ENCODE data around the gene AKAP10. TPM values are rescaled to one million over a fixed set of nuclear protein-coding genes. Genes with fewer than 3 reads are reported as not detected.
A peak's percentile ranks its signal among the peaks of the same experiment; 100 is the strongest.

The AKAP10 gene
- total RNA-seq, 5 donors from 2014 or later (not counting 1 experiment from before 2014, with no cell fraction given) = 43.3 to 61.3 (median 53.9) TPM

GRCh38 chr17:19874256-19874655 is 103.4 kb downstream of the AKAP10 start:
- DNase-seq (no peak), ATAC-seq (replicated peaks in 1 of 4) (no peak)
- Mint-ChIP-seq H3K9me3 (no peaks in the 10 kb centered on the region), H3K27ac (peak overlapping the region in 1 of 2 donors; percentile 48), H3K36me3 (no peaks in the 10 kb centered on the region), H3K4me1 (peaks cover 51 to 66% (median 60%) of the 10 kb centered on the region in 3 donors), H3K27me3 (no peaks in the 10 kb centered on the region), H3K4me3 (no peak overlapping the region)
- Histone ChIP-seq H3K4me1 (ENCODE audit: control insufficient read depth in 1 of 2, extremely low read depth in 1 of 2, insufficient read depth in 2 of 2, low read length in 2 of 2) (peaks cover 41 to 58% of the 10 kb centered on the region in 2 experiments), H3K9me3 (no peaks in the 10 kb centered on the region), H3K27me3 (replicated peaks in 1 of 2; ENCODE audit: control insufficient read depth in 2 of 2, extremely low read depth in 1 of 2, insufficient read depth in 2 of 2, low read length in 1 of 2) (no peaks in the 10 kb centered on the region), H3K4me3 (ENCODE audit: control insufficient read depth in 1 of 2, extremely low read depth in 1 of 2, low read length in 1 of 2) (no peak overlapping the region), H3K27ac (ENCODE audit: low read length) (no peak overlapping the region), H3K36me3 (ENCODE audit: control insufficient read depth in 2 of 2, extremely low read depth in 1 of 2, insufficient read depth in 1 of 2, low read length in 1 of 2) (no peaks in the 10 kb centered on the region)
- CTCF ChIA-PET = no interaction called here
- POLR2A ChIA-PET = no interaction called here
- WGBS (ENCODE audit: insufficient coverage) = 92% methylated on average over 6 of the region's 10 CpGs

- Mint-ChIP-seq H3K27me3 (no peaks in the 10 kb centered on the region), H3K4me1 (peaks cover 48 to 62% (median 57%) of the 10 kb centered on the region in 3 donors), H3K4me3 (no peak overlapping the region), H3K9me3 (no peaks in the 10 kb centered on the region), H3K27ac (peak overlapping the region; percentile 35 to 72), H3K36me3 (no peaks in the 10 kb centered on the region)
- Histone ChIP-seq H3K4me3 (ENCODE audit: control insufficient read depth in 1 of 2, extremely low read depth in 1 of 2, low read length in 1 of 2) (no peak overlapping the region), H3K27ac (ENCODE audit: low read length) (no peak overlapping the region), H3K36me3 (ENCODE audit: control insufficient read depth in 2 of 2, extremely low read depth in 1 of 2, insufficient read depth in 1 of 2, low read length in 1 of 2) (no peaks in the 10 kb centered on the region), H3K4me1 (ENCODE audit: control insufficient read depth in 1 of 2, extremely low read depth in 1 of 2, insufficient read depth in 2 of 2, low read length in 2 of 2) (peaks cover 35 to 53% of the 10 kb centered on the region in 2 experiments), H3K9me3 (no peaks in the 10 kb centered on the region), H3K27me3 (replicated peaks in 1 of 2; ENCODE audit: control insufficient read depth in 2 of 2, extremely low read depth in 1 of 2, insufficient read depth in 2 of 2, low read length in 1 of 2) (no peaks in the 10 kb centered on the region)
- ATAC-seq (replicated peaks in 1 of 4) (no peak), DNase-seq (no peak)
- CTCF ChIA-PET = no interaction called here
- WGBS (ENCODE audit: insufficient coverage) = no CpG with 5 or more reads among the region's 3 CpGs
- POLR2A ChIA-PET = interaction anchor here in 1 of 2 donors (0.6 kb wide), 1 partner anchor 9 kb away, joined by 5 read pairs; no protein-coding TSS in a partner anchor
Measured at GRCh38 chr17:19873346-19873745, 104.3 kb downstream of the AKAP10 start.

- Mint-ChIP-seq H3K9me3 (no peaks in the 10 kb centered on the region), H3K27ac (peak overlapping the region in 1 of 2 donors; percentile 79), H3K36me3 (peaks cover 2% of the 10 kb centered on the region), H3K4me1 (peaks cover 34 to 40% (median 38%) of the 10 kb centered on the region in 3 donors), H3K27me3 (no peaks in the 10 kb centered on the region), H3K4me3 (peak overlapping the region; percentile 64 to 73 (median 68))
- Histone ChIP-seq H3K27me3 (replicated peaks in 1 of 2; ENCODE audit: control insufficient read depth in 2 of 2, extremely low read depth in 1 of 2, insufficient read depth in 2 of 2, low read length in 1 of 2) (no peaks in the 10 kb centered on the region), H3K27ac (ENCODE audit: low read length) (no peak overlapping the region), H3K36me3 (ENCODE audit: control insufficient read depth in 2 of 2, extremely low read depth in 1 of 2, insufficient read depth in 1 of 2, low read length in 1 of 2) (no peaks in the 10 kb centered on the region), H3K9me3 (no peaks in the 10 kb centered on the region), H3K4me1 (ENCODE audit: control insufficient read depth in 1 of 2, extremely low read depth in 1 of 2, insufficient read depth in 2 of 2, low read length in 2 of 2) (peaks cover 24 to 36% of the 10 kb centered on the region in 2 experiments), H3K4me3 (ENCODE audit: control insufficient read depth in 1 of 2, extremely low read depth in 1 of 2, low read length in 1 of 2) (peak overlapping the region in 1 of 2 donors; percentile 12)
- CTCF ChIA-PET = no interaction called here
- POLR2A ChIA-PET = no interaction called here
- DNase-seq (no peak), ATAC-seq (replicated peaks in 1 of 4) (no peak)
- 74% methylated on average over 23 of the region's 23 CpGs for WGBS (ENCODE audit: insufficient coverage)
Measured at GRCh38 chr17:19868079-19868395, 109.6 kb downstream of the AKAP10 start.

- Mint-ChIP-seq H3K4me3 (peak within 1 kb of the TSS; percentile 77 to 80 (median 77)), H3K27ac (peak within 1 kb of the TSS; percentile 72 to 79), H3K36me3 (peaks cover 2% of the 10 kb centered on the region), H3K27me3 (no peaks in the 10 kb centered on the region), H3K9me3 (no peaks in the 10 kb centered on the region), H3K4me1 (peaks cover 32 to 39% (median 38%) of the 10 kb centered on the region in 3 donors)
- no peaks in the 10 kb centered on the region for H3K27me3 ChIP-seq (replicated peaks in 1 of 2; ENCODE audit: control insufficient read depth in 2 of 2, extremely low read depth in 1 of 2, insufficient read depth in 2 of 2, low read length in 1 of 2)
- no peaks in the 10 kb centered on the region for H3K9me3 ChIP-seq
- peak; percentile 67 to 78 (median 76) for ATAC-seq (replicated peaks in 1 of 4)
- peak in 33 of 35 experiments; percentile 17 to 72 (median 33) for DNase-seq
- H3K36me3 ChIP-seq (ENCODE audit: control insufficient read depth in 2 of 2, extremely low read depth in 1 of 2, insufficient read depth in 1 of 2, low read length in 1 of 2) = no peaks in the 10 kb centered on the region
- peak within 1 kb of the TSS; percentile 38 for H3K27ac ChIP-seq (ENCODE audit: low read length)
- peak within 1 kb of the TSS; percentile 58 to 84 for H3K4me3 ChIP-seq (ENCODE audit: control insufficient read depth in 1 of 2, extremely low read depth in 1 of 2, low read length in 1 of 2)
- H3K4me1 ChIP-seq (ENCODE audit: control insufficient read depth in 1 of 2, extremely low read depth in 1 of 2, insufficient read depth in 2 of 2, low read length in 2 of 2) = peaks cover 24 to 36% of the 10 kb centered on the region in 2 experiments
- POLR2A ChIA-PET = no interaction called here
- CTCF ChIA-PET = no interaction called here
- 2% methylated on average over 111 of the region's 111 CpGs for WGBS (ENCODE audit: insufficient coverage)
Measured at GRCh38 chr17:19867329-19868078, 110.1 kb downstream of the AKAP10 start, which contains the start of gene ULK2. Gene ULK2, minus strand, starts transcription at chr17:19867936. Its CDS starts 519 bp downstream, at chr17:19867417.

GRCh38 chr17:19867079-19867328 is 110.6 kb downstream of the AKAP10 start:
- H3K4me1 ChIP-seq (ENCODE audit: control insufficient read depth in 1 of 2, extremely low read depth in 1 of 2, insufficient read depth in 2 of 2, low read length in 2 of 2) = peaks cover 24 to 36% of the 10 kb centered on the region in 2 experiments
- no peaks in the 10 kb centered on the region for H3K36me3 ChIP-seq (ENCODE audit: control insufficient read depth in 2 of 2, extremely low read depth in 1 of 2, insufficient read depth in 1 of 2, low read length in 1 of 2)
- H3K4me3 ChIP-seq (ENCODE audit: control insufficient read depth in 1 of 2, extremely low read depth in 1 of 2, low read length in 1 of 2) = peak overlapping the region; percentile 58 to 84
- Mint-ChIP-seq H3K36me3 (peaks cover 2% of the 10 kb centered on the region), H3K27ac (peak overlapping the region; percentile 66 to 72), H3K9me3 (no peaks in the 10 kb centered on the region), H3K27me3 (no peaks in the 10 kb centered on the region), H3K4me3 (peak overlapping the region; percentile 77 to 80 (median 77)), H3K4me1 (peaks cover 32 to 39% (median 38%) of the 10 kb centered on the region in 3 donors)
- POLR2A ChIA-PET = no interaction called here
- peak in 30 of 35 experiments; percentile 5 to 66 (median 32) for DNase-seq
- ATAC-seq (replicated peaks in 1 of 4) = peak; percentile 52 to 63 (median 62)
- H3K27ac ChIP-seq (ENCODE audit: low read length) = peak overlapping the region; percentile 38
- CTCF ChIA-PET = no interaction called here
- under 1% methylated on average over 27 of the region's 27 CpGs for WGBS (ENCODE audit: insufficient coverage)
- no peaks in the 10 kb centered on the region for H3K27me3 ChIP-seq (replicated peaks in 1 of 2; ENCODE audit: control insufficient read depth in 2 of 2, extremely low read depth in 1 of 2, insufficient read depth in 2 of 2, low read length in 1 of 2)
- H3K9me3 ChIP-seq = no peaks in the 10 kb centered on the region

- CTCF ChIA-PET = no interaction called here
Measured at GRCh38 chr17:19865021-19865420, 112.6 kb downstream of the AKAP10 start.

More at GRCh38 chr17:19865021-19865420, 112.6 kb downstream of the AKAP10 start:
- Mint-ChIP-seq H3K9me3 (no peaks in the 10 kb centered on the region), H3K36me3 (peaks cover 2% of the 10 kb centered on the region), H3K4me1 (peaks cover 26% of the 10 kb centered on the region in 3 donors), H3K27me3 (no peaks in the 10 kb centered on the region), H3K4me3 (peak overlapping the region in 2 of 3 donors; percentile 21 to 77), H3K27ac (peak overlapping the region in 1 of 2 donors; percentile 34)
- H3K27me3 ChIP-seq (replicated peaks in 1 of 2; ENCODE audit: control insufficient read depth in 2 of 2, extremely low read depth in 1 of 2, insufficient read depth in 2 of 2, low read length in 1 of 2) = no peaks in the 10 kb centered on the region
- 100% methylated on average over 1 of the region's 3 CpGs for WGBS (ENCODE audit: insufficient coverage)
- POLR2A ChIA-PET = no interaction called here
- H3K4me1 ChIP-seq (ENCODE audit: control insufficient read depth in 1 of 2, extremely low read depth in 1 of 2, insufficient read depth in 2 of 2, low read length in 2 of 2) = peaks cover 18 to 22% of the 10 kb centered on the region in 2 experiments
- no peak for DNase-seq
- no peaks in the 10 kb centered on the region for H3K9me3 ChIP-seq
- H3K4me3 ChIP-seq (ENCODE audit: control insufficient read depth in 1 of 2, extremely low read depth in 1 of 2, low read length in 1 of 2) = no peak overlapping the region
- peaks cover 0 to 4% of the 10 kb centered on the region in 2 donors for H3K36me3 ChIP-seq (ENCODE audit: control insufficient read depth in 2 of 2, extremely low read depth in 1 of 2, insufficient read depth in 1 of 2, low read length in 1 of 2)
- no peak overlapping the region for H3K27ac ChIP-seq (ENCODE audit: low read length)
- ATAC-seq (replicated peaks in 1 of 4) = no peak

Data from T-cell (primary cell).